PC-9 (cell line): ENCODE measurements around the gene PPRC1. TPM values are rescaled to one million over a fixed set of nuclear protein-coding genes. Genes with fewer than 3 reads are reported as not detected.

Source experiments
- Bru-seq: library from RNA; stranded (reverse); fragments of 400-500 nt; gene quantifications from one replicate; lab custom pipeline; 2021; lab: Mats Ljungman, UMichigan
- BruChase-seq, 2 experiments: library from RNA; stranded (reverse); fragments of 400-500 nt; gene quantifications; one replicate each; lab custom pipeline; 2021; lab: Mats Ljungman, UMichigan
- BruUV-seq: library from RNA; stranded (reverse); fragments of 400-500 nt; replicated peaks from 2 replicates; lab custom pipeline; 2021; lab: Mats Ljungman, UMichigan
- CTCF ChIA-PET: fragments of 300-600 bp; sonication (Branson Sonifier 250); formaldehyde crosslinking; loops from one replicate; lab custom pipeline; 2022; ENCODE audit warnings: antibody characterized with exemption; lab: Charles Lee
- POLR2A ChIA-PET: fragments of 300-600 bp; sonication (Branson Sonifier 250); formaldehyde crosslinking; loops from one replicate; lab custom pipeline; 2022; ENCODE audit warnings: antibody characterized with exemption; ENCODE audit not compliant: unreplicated experiment; lab: Charles Lee
- DNase-seq, 2 experiments: peaks; one replicate each; pipeline versions ENCODE4 v3.0.0 to v3.0.0-alpha.2; 2015 to 2022; ENCODE audit warnings: mixed read lengths in 1 of 2
- H2AFZ ChIP-seq: fragments of 200-600 bp; sonication (generic); 2 replicates; pipeline ENCODE4 v1.8.1; 2017; ENCODE audit warnings: antibody characterized with exemption
- H3F3A ChIP-seq: fragments of 200-600 bp; sonication (generic); 2 replicates; pipeline ENCODE4 v1.8.1; 2017; ENCODE audit warnings: antibody characterized with exemption, mild to moderate bottlenecking, low read depth; ENCODE audit not compliant: insufficient read depth
- H3K27ac ChIP-seq: fragments of 200-600 bp; sonication (generic); 2 replicates; pipeline ENCODE4 v1.6.1; 2016; ENCODE audit warnings: mixed run types
- H3K27me3 ChIP-seq: fragments of 200-600 bp; sonication (generic); 2 replicates; pipeline ENCODE4 v1.6.1; 2016; ENCODE audit warnings: low read depth, mixed run types; ENCODE audit not compliant: insufficient read depth
- H3K36me3 ChIP-seq: fragments of 200-600 bp; sonication (generic); 2 replicates; pipeline ENCODE4 v1.6.1; 2016; ENCODE audit warnings: low read depth, mixed run types
- H3K4me1 ChIP-seq: fragments of 200-600 bp; sonication (generic); replicated peaks from 2 replicates; pipeline ENCODE4 v1.6.1; 2016; ENCODE audit warnings: mixed run types; ENCODE audit not compliant: insufficient read depth
- H3K4me2 ChIP-seq: fragments of 200-600 bp; sonication (generic); 2 replicates; pipeline ENCODE4 v1.6.1; 2017; ENCODE audit warnings: mixed run types
- H3K4me3 ChIP-seq: fragments of 200-600 bp; sonication (generic); 2 replicates; pipeline ENCODE4 v1.6.1; 2016; ENCODE audit warnings: mixed run types
- H3K79me2 ChIP-seq: fragments of 200-600 bp; sonication (generic); 2 replicates; pipeline ENCODE4 v1.6.1; 2017; ENCODE audit warnings: low read depth, mixed run types
- H3K9me2 ChIP-seq: fragments of 200-600 bp; sonication (generic); 2 replicates; pipeline ENCODE4 v1.8.1; 2017; ENCODE audit warnings: mild to moderate bottlenecking; ENCODE audit not compliant: insufficient read depth
- H3K9me3 ChIP-seq: fragments of 200-600 bp; sonication (generic); 2 replicates; pipeline ENCODE4 v1.8.1; 2016; ENCODE audit warnings: low read depth; ENCODE audit not compliant: insufficient read depth
- H4K20me1 ChIP-seq: fragments of 200-600 bp; sonication (generic); 2 replicates; pipeline ENCODE4 v1.8.1; 2017; ENCODE audit not compliant: insufficient read depth
- CTCF ChIP-seq: fragments of 200-600 bp; sonication (generic); conservative IDR thresholded peaks from 2 replicates; pipeline ENCODE4 v1.6.1; 2017; ENCODE audit warnings: mixed run types, antibody characterized with exemption, mild to moderate bottlenecking, moderate library complexity
- EZH2 ChIP-seq: fragments of 200-600 bp; sonication (generic); IDR thresholded peaks from 2 replicates; pipeline ENCODE4 v1.8.0; 2017; ENCODE audit warnings: antibody characterized with exemption, low read depth
- intact Hi-C: fragments of 100-400 bp; cut with micrococcal nuclease; formaldehyde crosslinking; loops from one replicate; pipeline ENCODE4 v1.10.0; 2022; ENCODE audit not compliant: unreplicated experiment
- long read RNA-seq: library from polyadenylated mRNA; stranded (forward); transcript quantifications from one replicate; pipeline ENCODE4 v2.0.0, GENCODE V29; 2022
- total RNA-seq: library from RNA; stranded (reverse); gene quantifications from 2 replicates; pipeline ENCODE4 v1.2.3, GENCODE V29; 2021

Gene PPRC1
- total RNA-seq: 22.9 and 25.1 TPM in 2 replicates
- Bru-seq, nascent RNA: percentile 86 among the genes with signal in this experiment
- percentile 88 among the genes with signal in this experiment for BruChase-seq, experiment 1, labeled RNA remaining after a 2-hour chase
- BruChase-seq, experiment 2, labeled RNA remaining after a 6-hour chase: percentile 88 among the genes with signal in this experiment
- long read RNA-seq, full-length matches to known transcripts: 19 of 29 reads
- long read RNA-seq, partial matches to known transcripts: 7 of 29 reads
- long read RNA-seq, other reads (novel, unspliced or antisense): 3 of 29 reads

GRCh38 chr10:102132563-102133372 is at the start of gene PPRC1:
TSS of gene PPRC1 (plus strand) at chr10:102133040. CDS start at chr10:102133069, 29 bp downstream.
- H3K4me1 ChIP-seq: peaks cover 26% of the 10 kb centered on the region
- H3K4me2 ChIP-seq: peak within 1 kb of the TSS; percentile 85
- no peaks in the 10 kb centered on the region for H3K9me2 ChIP-seq
- peak within 1 kb of the TSS; percentile 77 for H2AFZ ChIP-seq
- H3K4me3 ChIP-seq: peak within 1 kb of the TSS; percentile 87
- BruUV-seq: no TSS peak
- TF ChIP-seq EZH2 (no peak), CTCF (peak; percentile 83)
- H3F3A ChIP-seq: peaks cover 9% of the 10 kb centered on the region
- ChIA-PET CTCF (no interaction called here), POLR2A (interaction anchor here (0.5 to 0.7 kb wide), 2 partner anchors 9 to 10 kb away, joined by 3 to 4 read pairs; no protein-coding TSS in a partner anchor)
- no peaks in the 10 kb centered on the region for H3K27me3 ChIP-seq
- H3K27ac ChIP-seq: peak within 1 kb of the TSS; percentile 89
- peaks cover 49% of the 10 kb centered on the region for H3K79me2 ChIP-seq
- intact Hi-C loops: loop anchor here (1.0 to 2.0 kb wide), 3 partner anchors 16 to 290 kb away; partner anchors contain the start of gene NOLC1
- peaks cover 38% of the 10 kb centered on the region for H4K20me1 ChIP-seq
- DNase-seq: peak; percentile 91 to 92
- H3K36me3 ChIP-seq: no peaks in the 10 kb centered on the region; the same call in 1 of the 2 replicates
- no peaks in the 10 kb centered on the region for H3K9me3 ChIP-seq

GRCh38 chr10:102083541-102083940 is 49.3 kb upstream of the PPRC1 start:
- Histone ChIP-seq H3K27ac (no peak overlapping the region), H3K4me3 (no peak overlapping the region), H4K20me1 (no peaks in the 10 kb centered on the region), H3K36me3 (no peaks in the 10 kb centered on the region), H3K9me3 (no peaks in the 10 kb centered on the region), H3F3A (no peaks in the 10 kb centered on the region), H3K27me3 (0 out of 2 replicates have a peak, but pooled peaks cover under 1% of the 10 kb centered on the region), H2AFZ (no peak overlapping the region), H3K9me2 (no peaks in the 10 kb centered on the region), H3K4me2 (no peak overlapping the region), H3K4me1 (no peaks in the 10 kb centered on the region), H3K79me2 (no peaks in the 10 kb centered on the region)
- no peak for DNase-seq
- POLR2A ChIA-PET: interaction anchor here (0.6 kb wide), 1 partner anchor 162 kb away, joined by 6 read pairs; the partner anchor contains the start of gene GBF1
- TF ChIP-seq EZH2 (no peak), CTCF (no peak)
- CTCF ChIA-PET: no interaction called here
- intact Hi-C loops: no loop called here
- no TSS peak for BruUV-seq

GRCh38 chr10:102085336-102085735 is 47.5 kb upstream of the PPRC1 start:
- Histone ChIP-seq H3K36me3 (no peaks in the 10 kb centered on the region), H3K27me3 (no peaks in the 10 kb centered on the region), H3F3A (no peaks in the 10 kb centered on the region), H4K20me1 (no peaks in the 10 kb centered on the region), H3K4me2 (no peak overlapping the region), H3K9me3 (no peaks in the 10 kb centered on the region), H3K4me1 (no peaks in the 10 kb centered on the region), H3K4me3 (no peak overlapping the region), H2AFZ (no peak overlapping the region), H3K79me2 (no peaks in the 10 kb centered on the region), H3K27ac (no peak overlapping the region), H3K9me2 (no peaks in the 10 kb centered on the region)
- BruUV-seq: no TSS peak
- CTCF ChIA-PET: interaction anchor here (0.6 kb wide), 1 partner anchor 279 kb away, joined by 3 read pairs; no protein-coding TSS in a partner anchor
- POLR2A ChIA-PET: no interaction called here
- DNase-seq: no peak
- intact Hi-C loops: no loop called here
- TF ChIP-seq EZH2 (no peak), CTCF (no peak)
